Stimulated activated CD4-positive, alpha-beta T cell treated with anti-CD3 and anti-CD28 coated beads, Interleukin-4, amount 100 ng/mL, for 1 hour (primary cell): Measurements from ENCODE around the gene FGF21.

ENCODE experiments used
- DNase-seq: peaks from one replicate; pipeline ENCODE4 v3.0.0-alpha.2; 2020

Gene FGF21

GRCh38 chr19:48728911-48729664 lies 26.2 kb upstream of the FGF21 start:
- no peak for DNase-seq

- DNase-seq = no peak
Measured at GRCh38 chr19:48731452-48731851, 23.9 kb upstream of the FGF21 start.

GRCh38 chr19:48734625-48735024 lies 20.7 kb upstream of the FGF21 start:
- DNase-seq = no peak

GRCh38 chr19:48735031-48735615 lies 20.2 kb upstream of the FGF21 start:
- no peak for DNase-seq

- no peak for DNase-seq
Measured at GRCh38 chr19:48737360-48737998, 17.8 kb upstream of the FGF21 start.

GRCh38 chr19:48738557-48739403 lies 16.5 kb upstream of the FGF21 start:
- peak; percentile 93 for DNase-seq

- DNase-seq = peak; percentile 14
Measured at GRCh38 chr19:48739404-48740163, 15.7 kb upstream of the FGF21 start.

GRCh38 chr19:48740164-48740972 lies 15.0 kb upstream of the FGF21 start, which contains the start of gene RASIP1:
TSS of gene RASIP1 (minus strand) at chr19:48740610. CDS start at chr19:48740282, 328 bp downstream.
- DNase-seq = no peak

- peak; percentile 42 for DNase-seq
Measured at GRCh38 chr19:48741129-48741999, 14.0 kb upstream of the FGF21 start.

GRCh38 chr19:48742096-48742495 lies 13.2 kb upstream of the FGF21 start:
- no peak for DNase-seq

GRCh38 chr19:48745208-48745995 lies 9.9 kb upstream of the FGF21 start:
- DNase-seq = peak; percentile 43

- no peak for DNase-seq
Measured at GRCh38 chr19:48746110-48746509, 9.2 kb upstream of the FGF21 start.

GRCh38 chr19:48746738-48747575 lies 8.4 kb upstream of the FGF21 start, which contains the start of gene IZUMO1:
TSS of gene IZUMO1 (minus strand) at chr19:48746909. CDS start at chr19:48745859, 1,050 bp downstream.
- peak; percentile 46 for DNase-seq

- no peak for DNase-seq
Measured at GRCh38 chr19:48749571-48750198, 5.6 kb upstream of the FGF21 start.

GRCh38 chr19:48750351-48750750 lies 5.0 kb upstream of the FGF21 start:
- DNase-seq = no peak

GRCh38 chr19:48750771-48751504 lies 4.4 kb upstream of the FGF21 start:
- DNase-seq = no peak

GRCh38 chr19:48751845-48752495 lies 3.4 kb upstream of the FGF21 start:
- DNase-seq = no peak
